Measurements from ENCODE around the gene SMIM35.

Gene SMIM35

DNA sequence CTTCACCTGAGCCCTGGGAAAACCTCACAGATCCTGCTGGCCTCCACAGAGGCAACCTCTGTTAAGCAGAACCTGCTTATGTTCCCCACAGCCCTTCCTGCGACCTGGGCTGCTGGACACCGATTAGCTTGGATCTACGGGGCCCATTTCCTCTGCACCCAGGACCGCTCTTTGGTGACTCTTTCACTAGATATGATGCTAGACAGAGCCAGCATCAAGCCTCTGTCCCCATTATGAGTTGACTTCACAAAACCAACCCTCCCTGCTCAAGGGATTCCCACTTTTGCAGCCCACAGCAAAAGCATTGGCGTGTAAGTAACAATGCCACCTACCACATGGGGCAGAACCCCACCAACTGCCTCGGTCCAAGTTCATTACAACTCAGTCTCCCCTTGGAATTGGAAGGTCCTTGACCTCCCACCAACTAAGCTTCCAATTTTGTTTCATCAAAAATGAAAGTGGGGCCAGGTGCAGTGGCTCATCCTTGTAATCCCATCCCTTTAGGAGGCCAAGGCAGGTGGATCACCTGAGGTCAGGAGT is 25.1 kb downstream of the SMIM35 start:
- Histone ChIP-seq H3K36me3 (replicated peaks; ENCODE audit: low read depth, low read length) (no peaks in the 10 kb centered on the region), H3K79me2 (ENCODE audit: low read length) (no peaks in the 10 kb centered on the region), H2AFZ (ENCODE audit: low read depth, low read length) (no peak overlapping the region), H4K20me1 (ENCODE audit: insufficient read depth, low read length) (no peaks in the 10 kb centered on the region), H3K27ac (ENCODE audit: low read length) (no peak overlapping the region), H3K9ac (ENCODE audit: low read length) (no peak overlapping the region), H3K4me2 (ENCODE audit: low read length) (no peak overlapping the region), H3K4me1 (ENCODE audit: low read length) (peaks cover 28% of the 10 kb centered on the region), H3K27me3 (ENCODE audit: low read depth, low read length) (no peaks in the 10 kb centered on the region), H3K4me3 (ENCODE audit: low read length) (no peak overlapping the region), H3K9me3 (ENCODE audit: insufficient read depth, low read length) (no peaks in the 10 kb centered on the region)
- no peak for TF ChIP-seq EZH2phosphoT487 (IDR thresholded peaks at IDR 0.05; ENCODE audit: low read depth)
- TF ChIP-seq, protein P1, sequence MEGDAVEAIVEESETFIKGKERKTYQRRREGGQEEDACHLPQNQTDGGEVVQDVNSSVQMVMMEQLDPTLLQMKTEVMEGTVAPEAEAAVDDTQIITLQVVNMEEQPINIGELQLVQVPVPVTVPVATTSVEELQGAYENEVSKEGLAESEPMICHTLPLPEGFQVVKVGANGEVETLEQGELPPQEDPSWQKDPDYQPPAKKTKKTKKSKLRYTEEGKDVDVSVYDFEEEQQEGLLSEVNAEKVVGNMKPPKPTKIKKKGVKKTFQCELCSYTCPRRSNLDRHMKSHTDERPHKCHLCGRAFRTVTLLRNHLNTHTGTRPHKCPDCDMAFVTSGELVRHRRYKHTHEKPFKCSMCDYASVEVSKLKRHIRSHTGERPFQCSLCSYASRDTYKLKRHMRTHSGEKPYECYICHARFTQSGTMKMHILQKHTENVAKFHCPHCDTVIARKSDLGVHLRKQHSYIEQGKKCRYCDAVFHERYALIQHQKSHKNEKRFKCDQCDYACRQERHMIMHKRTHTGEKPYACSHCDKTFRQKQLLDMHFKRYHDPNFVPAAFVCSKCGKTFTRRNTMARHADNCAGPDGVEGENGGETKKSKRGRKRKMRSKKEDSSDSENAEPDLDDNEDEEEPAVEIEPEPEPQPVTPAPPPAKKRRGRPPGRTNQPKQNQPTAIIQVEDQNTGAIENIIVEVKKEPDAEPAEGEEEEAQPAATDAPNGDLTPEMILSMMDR (IDR thresholded peaks at IDR 0.05; ENCODE audit: low read depth, low read length) = no peak

DNA sequence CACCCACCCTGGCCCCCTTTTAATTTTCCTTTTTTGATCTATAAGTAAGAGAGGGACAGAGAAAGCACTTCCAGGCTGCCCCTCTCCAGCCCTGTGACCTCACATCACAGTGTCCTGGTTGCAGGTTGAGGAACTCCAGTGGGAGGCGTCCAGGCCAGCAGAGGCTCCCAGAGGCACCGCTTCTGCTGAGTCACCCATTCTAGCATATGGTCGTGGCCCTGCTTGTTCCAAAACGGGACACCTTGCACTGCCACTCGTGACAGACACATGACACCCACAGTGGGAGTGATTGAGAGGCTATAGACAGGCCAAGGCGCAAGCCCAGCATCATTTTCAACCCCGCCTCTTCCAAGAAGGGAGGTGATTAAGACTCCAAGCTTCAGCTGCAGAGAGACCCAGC is 25.9 kb downstream of the SMIM35 start:
- Histone ChIP-seq H2AFZ (ENCODE audit: low read depth, low read length) (no peak overlapping the region), H3K27ac (ENCODE audit: low read length) (no peak overlapping the region), H3K27me3 (ENCODE audit: low read depth, low read length) (no peaks in the 10 kb centered on the region), H3K4me3 (ENCODE audit: low read length) (no peak overlapping the region), H3K79me2 (ENCODE audit: low read length) (no peaks in the 10 kb centered on the region), H3K36me3 (replicated peaks; ENCODE audit: low read depth, low read length) (no peaks in the 10 kb centered on the region), H4K20me1 (ENCODE audit: insufficient read depth, low read length) (no peaks in the 10 kb centered on the region), H3K4me1 (ENCODE audit: low read length) (peaks cover 28% of the 10 kb centered on the region), H3K9me3 (ENCODE audit: insufficient read depth, low read length) (no peaks in the 10 kb centered on the region), H3K4me2 (ENCODE audit: low read length) (no peak overlapping the region), H3K9ac (ENCODE audit: low read length) (no peak overlapping the region)
- no peak for TF ChIP-seq EZH2phosphoT487 (IDR thresholded peaks at IDR 0.05; ENCODE audit: low read depth)
- TF ChIP-seq, protein P1 (IDR thresholded peaks at IDR 0.05; ENCODE audit: low read depth, low read length) = no peak

DNA sequence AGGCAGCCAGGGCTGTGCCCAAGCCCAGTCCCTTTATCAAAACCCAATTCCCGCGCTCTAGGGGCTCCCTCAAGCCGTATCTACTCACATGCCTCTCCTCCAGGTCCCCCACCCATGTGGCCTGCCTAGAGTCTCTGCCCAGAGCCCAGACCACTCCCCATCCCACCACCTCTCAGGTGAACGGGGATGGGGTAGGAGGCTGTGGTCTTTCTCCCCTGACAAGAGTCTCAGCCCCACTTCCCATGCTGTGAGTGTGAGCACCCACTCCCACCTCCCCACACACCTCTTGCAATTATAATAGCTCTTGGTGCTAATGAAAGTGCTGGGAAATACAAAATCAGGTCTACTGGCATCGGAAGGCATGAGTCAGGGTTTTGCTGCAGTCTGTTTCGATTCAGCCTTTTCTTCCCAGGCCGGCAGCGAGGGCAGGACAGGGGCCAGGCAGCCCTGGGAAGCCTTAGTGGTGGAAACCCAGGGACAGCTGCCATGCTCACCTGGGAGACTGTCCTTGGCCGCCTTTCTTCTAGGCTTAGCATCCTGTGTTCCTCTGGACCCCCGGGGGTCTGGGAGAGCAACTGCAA is 26.6 kb downstream of the SMIM35 start:
- H3K27ac ChIP-seq (ENCODE audit: low read length) = no peak overlapping the region
- no peaks in the 10 kb centered on the region for H4K20me1 ChIP-seq (ENCODE audit: insufficient read depth, low read length)
- H3K9ac ChIP-seq (ENCODE audit: low read length) = no peak overlapping the region

DNA sequence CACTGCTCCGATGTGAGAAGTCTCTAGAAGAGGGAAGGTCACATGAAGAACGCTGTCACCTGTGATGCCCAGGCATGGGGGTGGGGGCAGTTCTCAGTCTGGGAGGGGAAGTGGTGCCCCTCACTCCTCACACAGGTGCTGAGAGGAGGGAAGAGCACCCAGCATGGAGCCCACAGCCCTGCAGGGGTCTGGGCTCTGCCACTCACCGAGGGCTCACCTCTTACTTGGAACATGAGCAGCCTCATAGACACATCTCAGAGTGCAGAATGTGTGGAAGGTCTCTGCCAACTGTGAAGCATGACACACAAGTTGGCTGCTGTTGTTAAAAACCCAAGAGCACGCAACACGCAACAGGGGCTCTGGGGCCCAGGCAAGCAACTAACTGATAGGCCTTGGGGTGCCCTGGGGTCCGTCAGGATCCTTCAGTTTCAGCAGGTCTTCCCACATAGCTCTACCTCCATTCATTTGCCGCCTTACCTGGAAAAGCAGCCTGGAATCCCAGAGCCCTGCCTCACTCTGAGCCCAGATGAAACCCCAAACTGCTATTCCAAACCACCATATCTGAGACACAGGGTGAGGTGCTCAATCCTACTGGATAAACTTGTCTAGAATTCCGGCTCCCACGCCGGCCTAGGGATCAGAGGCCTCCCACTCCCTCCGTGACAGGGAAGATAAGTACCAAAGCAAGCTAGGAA is 27.4 kb downstream of the SMIM35 start:
- Histone ChIP-seq H3K4me2 (ENCODE audit: low read length) (peak overlapping the region; percentile 51), H2AFZ (ENCODE audit: low read depth, low read length) (peak overlapping the region; percentile 56; the same call in 1 of the 2 replicates), H3K9me3 (ENCODE audit: insufficient read depth, low read length) (no peaks in the 10 kb centered on the region), H3K9ac (ENCODE audit: low read length) (peak overlapping the region; percentile 10; the same call in 1 of the 2 replicates), H3K4me3 (ENCODE audit: low read length) (no peak overlapping the region; the same call in 1 of the 2 replicates), H3K79me2 (ENCODE audit: low read length) (no peaks in the 10 kb centered on the region), H3K27me3 (ENCODE audit: low read depth, low read length) (no peaks in the 10 kb centered on the region), H3K27ac (ENCODE audit: low read length) (no peak overlapping the region), H3K4me1 (ENCODE audit: low read length) (peaks cover 28% of the 10 kb centered on the region), H4K20me1 (ENCODE audit: insufficient read depth, low read length) (no peaks in the 10 kb centered on the region), H3K36me3 (replicated peaks; ENCODE audit: low read depth, low read length) (no peaks in the 10 kb centered on the region)
- TF ChIP-seq, protein P1 (IDR thresholded peaks at IDR 0.05; ENCODE audit: low read depth, low read length) = no peak

More for the DNA sequence above, 26.6 kb downstream of the SMIM35 start:
- no peaks in the 10 kb centered on the region for H3K36me3 ChIP-seq (replicated peaks; ENCODE audit: low read depth, low read length)
- H3K79me2 ChIP-seq (ENCODE audit: low read length) = no peaks in the 10 kb centered on the region
- no peak overlapping the region for H2AFZ ChIP-seq (ENCODE audit: low read depth, low read length)
- H3K27me3 ChIP-seq (ENCODE audit: low read depth, low read length) = no peaks in the 10 kb centered on the region
- H3K9me3 ChIP-seq (ENCODE audit: insufficient read depth, low read length) = no peaks in the 10 kb centered on the region
- TF ChIP-seq, protein P1 (IDR thresholded peaks at IDR 0.05; ENCODE audit: low read depth, low read length) = no peak
- no peak for TF ChIP-seq EZH2phosphoT487 (IDR thresholded peaks at IDR 0.05; ENCODE audit: low read depth)
- peaks cover 28% of the 10 kb centered on the region for H3K4me1 ChIP-seq (ENCODE audit: low read length)
- H3K4me3 ChIP-seq (ENCODE audit: low read length) = no peak overlapping the region
- H3K4me2 ChIP-seq (ENCODE audit: low read length) = no peak overlapping the region
